H1 (cell line): ENCODE data around the gene INPP5F.

Experiments
- CTCF ChIP-seq, 3 experiments: IDR thresholded peaks; 1 replicate in 2 of 3; 2 replicates in 1 of 3; pipeline versions ENCODE4 v1.5.1 to v1.6.1; 2011; ENCODE audit warnings: low read length in 3 of 3, mild to moderate bottlenecking in 3 of 3, inconsistent platforms in 2 of 3, low read depth in 1 of 3, moderate library complexity in 1 of 3; ENCODE audit not compliant: insufficient read depth in 1 of 3; ENCODE audit errors: control extremely low read depth in 1 of 3
- FOSL1 ChIP-seq: IDR thresholded peaks from 2 replicates; pipeline ENCODE4 v1.6.1; 2011; ENCODE audit warnings: mild to moderate bottlenecking, low read depth, low read length, moderate library complexity; ENCODE audit not compliant: insufficient read depth
- HDAC2 ChIP-seq, 2 experiments: fragments of 300-600 bp in 1 of 2; sonication (generic) in 1 of 2; IDR thresholded peaks; 2 replicates each; pipeline ENCODE4 v1.6.1; 2011 to 2012; ENCODE audit warnings: low read depth in 2 of 2, low read length in 2 of 2, mild to moderate bottlenecking in 2 of 2, moderate library complexity in 2 of 2, borderline replicate concordance in 1 of 2, inconsistent platforms in 1 of 2
- RAD21 ChIP-seq, 2 experiments: IDR thresholded peaks in 1 of 2; conservative IDR thresholded peaks in 1 of 2; 2 replicates each; pipeline ENCODE4 v1.6.1; 2011; ENCODE audit warnings: low read depth in 2 of 2, low read length in 2 of 2, improper control_type of control experiment in 1 of 2, inconsistent platforms in 1 of 2, mild to moderate bottlenecking in 1 of 2, moderate library complexity in 1 of 2
- TF ChIP-seq, protein P1 (sequence below): IDR thresholded peaks from 2 replicates; pipeline ENCODE4 v1.6.1; 2012; ENCODE audit warnings: inconsistent platforms

DNA sequence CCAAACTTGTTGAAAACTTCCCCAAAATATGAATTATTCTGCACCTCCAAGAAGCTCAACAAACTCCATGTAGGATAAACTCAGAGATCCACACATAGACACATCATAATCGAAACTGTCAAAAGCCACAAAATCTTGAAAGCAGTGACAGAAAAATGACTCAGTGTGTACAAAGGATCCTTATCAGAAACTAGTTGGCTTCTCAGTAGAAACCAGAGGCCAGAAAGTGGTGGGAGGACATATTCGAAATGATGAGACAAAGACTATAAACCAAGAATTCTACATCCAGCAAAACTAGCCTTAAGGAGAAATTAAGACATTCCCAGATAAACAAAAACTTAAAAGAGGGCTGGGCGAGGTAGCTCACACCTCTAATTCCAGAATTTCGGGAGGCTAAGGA is 108.3 kb downstream of the INPP5F start:
- TF ChIP-seq CTCF (IDR thresholded peaks at IDR 0.05; ENCODE audit: control extremely low read depth in 1 of 3, insufficient read depth in 1 of 3, low read depth in 1 of 3, low read length in 3 of 3), result no peak
- TF ChIP-seq, protein P1, sequence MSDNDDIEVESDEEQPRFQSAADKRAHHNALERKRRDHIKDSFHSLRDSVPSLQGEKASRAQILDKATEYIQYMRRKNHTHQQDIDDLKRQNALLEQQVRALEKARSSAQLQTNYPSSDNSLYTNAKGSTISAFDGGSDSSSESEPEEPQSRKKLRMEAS, result no peak
- TF ChIP-seq RAD21 (IDR thresholded peaks at IDR 0.05 in 1 of 2, conservative IDR thresholded peaks at IDR 0.05 in 1 of 2; ENCODE audit: low read depth in 2 of 2, low read length in 2 of 2), result no peak
- no peak for TF ChIP-seq FOSL1
- TF ChIP-seq HDAC2 (IDR thresholded peaks at IDR 0.05; ENCODE audit: borderline replicate concordance in 1 of 2, low read depth in 2 of 2, low read length in 2 of 2), result no peak
